ENCODE measurements around the gene ZNF17. TPM values are rescaled to one million over a fixed set of nuclear protein-coding genes. Genes with fewer than 3 reads are reported as not detected.

The ZNF17 gene
- total and polyA plus RNA-seq, 2 experiments from 2014 or later = 2.6 to 10.7 TPM

DNA sequence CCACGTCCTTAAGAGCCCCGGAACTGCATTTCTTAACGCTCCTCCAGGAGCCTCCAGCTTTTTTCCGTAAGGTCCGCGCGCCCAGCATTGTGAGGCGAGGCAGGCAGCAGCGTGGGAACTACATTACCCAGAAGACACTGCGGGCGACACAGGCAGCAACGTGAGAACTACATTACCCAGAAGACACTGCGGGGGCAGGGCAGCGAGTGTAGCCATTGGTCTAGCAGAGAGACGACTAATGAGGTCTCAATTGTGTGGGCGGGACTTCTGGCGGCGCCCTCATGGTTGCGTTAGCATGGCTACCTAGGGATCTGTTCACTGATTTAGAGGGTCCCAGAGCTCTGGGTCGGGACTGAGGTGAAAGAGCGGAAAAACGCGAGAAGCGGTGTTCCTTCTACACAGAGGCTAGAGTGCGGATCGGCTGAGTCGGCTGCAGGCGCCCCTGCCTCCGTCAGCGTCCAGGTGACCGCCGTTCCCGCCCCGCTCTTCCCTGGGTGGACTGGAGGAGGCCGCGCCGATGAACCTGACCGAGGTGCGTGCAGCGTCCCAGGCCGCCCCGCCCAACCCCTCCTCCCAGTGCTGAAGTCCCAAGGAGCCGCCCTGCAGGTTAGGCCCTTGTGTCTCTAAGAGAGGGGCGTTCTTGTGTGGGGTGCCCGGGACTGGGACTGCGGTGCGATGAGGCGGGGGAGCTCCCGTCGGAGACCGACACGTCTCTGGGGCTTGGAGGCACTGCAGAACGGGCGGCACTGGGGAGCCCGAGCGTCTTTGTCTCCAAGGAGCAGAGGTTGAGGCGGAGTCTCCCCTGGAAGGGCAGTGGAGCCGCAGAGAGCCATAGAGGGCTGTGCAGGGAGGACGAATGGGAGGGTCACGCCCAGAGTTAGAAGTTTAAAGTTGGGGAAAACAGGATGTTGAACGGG is 24.4 kb downstream of the ZNF17 start, which contains the start of gene ZNF749 (continued):
- TF ChIP-seq, protein P1, sequence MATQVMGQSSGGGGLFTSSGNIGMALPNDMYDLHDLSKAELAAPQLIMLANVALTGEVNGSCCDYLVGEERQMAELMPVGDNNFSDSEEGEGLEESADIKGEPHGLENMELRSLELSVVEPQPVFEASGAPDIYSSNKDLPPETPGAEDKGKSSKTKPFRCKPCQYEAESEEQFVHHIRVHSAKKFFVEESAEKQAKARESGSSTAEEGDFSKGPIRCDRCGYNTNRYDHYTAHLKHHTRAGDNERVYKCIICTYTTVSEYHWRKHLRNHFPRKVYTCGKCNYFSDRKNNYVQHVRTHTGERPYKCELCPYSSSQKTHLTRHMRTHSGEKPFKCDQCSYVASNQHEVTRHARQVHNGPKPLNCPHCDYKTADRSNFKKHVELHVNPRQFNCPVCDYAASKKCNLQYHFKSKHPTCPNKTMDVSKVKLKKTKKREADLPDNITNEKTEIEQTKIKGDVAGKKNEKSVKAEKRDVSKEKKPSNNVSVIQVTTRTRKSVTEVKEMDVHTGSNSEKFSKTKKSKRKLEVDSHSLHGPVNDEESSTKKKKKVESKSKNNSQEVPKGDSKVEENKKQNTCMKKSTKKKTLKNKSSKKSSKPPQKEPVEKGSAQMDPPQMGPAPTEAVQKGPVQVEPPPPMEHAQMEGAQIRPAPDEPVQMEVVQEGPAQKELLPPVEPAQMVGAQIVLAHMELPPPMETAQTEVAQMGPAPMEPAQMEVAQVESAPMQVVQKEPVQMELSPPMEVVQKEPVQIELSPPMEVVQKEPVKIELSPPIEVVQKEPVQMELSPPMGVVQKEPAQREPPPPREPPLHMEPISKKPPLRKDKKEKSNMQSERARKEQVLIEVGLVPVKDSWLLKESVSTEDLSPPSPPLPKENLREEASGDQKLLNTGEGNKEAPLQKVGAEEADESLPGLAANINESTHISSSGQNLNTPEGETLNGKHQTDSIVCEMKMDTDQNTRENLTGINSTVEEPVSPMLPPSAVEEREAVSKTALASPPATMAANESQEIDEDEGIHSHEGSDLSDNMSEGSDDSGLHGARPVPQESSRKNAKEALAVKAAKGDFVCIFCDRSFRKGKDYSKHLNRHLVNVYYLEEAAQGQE (IDR thresholded peaks at IDR 0.05; ENCODE audit: unreplicated experiment) = no peak
- TF ChIP-seq ZNF114 (CRISPR knock-in tag; IDR thresholded peaks at IDR 0.05) = no peak
- no peak for TF ChIP-seq JUNB (IDR thresholded peaks at IDR 0.05; ENCODE audit: unreplicated experiment)
- no peak for TF ChIP-seq EZH2 (IDR thresholded peaks at IDR 0.05; ENCODE audit: low read depth, unreplicated experiment)
- peak; percentile 83 for TF ChIP-seq POLR2AphosphoS5 (IDR thresholded peaks at IDR 0.05; ENCODE audit: low read depth)
- no peak for TF ChIP-seq NANOG (IDR thresholded peaks at IDR 0.05; ENCODE audit: borderline replicate concordance)

DNA sequence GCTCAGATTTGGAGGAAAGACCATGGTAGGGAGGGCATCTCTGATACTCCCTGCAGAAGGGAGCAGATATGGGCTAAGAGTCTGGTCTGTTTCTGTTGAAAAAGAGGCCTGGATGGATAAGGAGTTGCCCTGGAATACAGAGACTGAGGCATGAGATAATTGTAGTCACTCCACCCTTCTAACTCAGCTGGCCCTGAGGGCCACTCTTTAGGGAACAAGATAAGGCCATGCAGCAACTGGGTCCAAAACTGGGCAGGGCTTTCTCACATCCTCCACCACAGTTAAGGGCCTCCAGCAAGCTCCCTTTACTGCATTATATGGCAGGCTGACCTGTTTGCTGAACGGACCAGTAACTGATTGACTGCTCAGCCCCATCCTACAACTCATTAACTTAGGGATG is 25.5 kb downstream of the ZNF17 start:
- TF ChIP-seq ZNF331 (CRISPR knock-in tag; IDR thresholded peaks at IDR 0.05; ENCODE audit: low read depth) (no peak), EZH2phosphoT487 (IDR thresholded peaks at IDR 0.05; ENCODE audit: unreplicated experiment) (no peak), CREB1 (CRISPR knock-in tag; IDR thresholded peaks at IDR 0.05; ENCODE audit: low read depth) (no peak), NANOG (IDR thresholded peaks at IDR 0.05; ENCODE audit: borderline replicate concordance) (no peak), EZH2 (IDR thresholded peaks at IDR 0.05; ENCODE audit: low read depth, unreplicated experiment) (no peak), STAT1 (IDR thresholded peaks at IDR 0.05; ENCODE audit: unreplicated experiment) (no peak)
- TF ChIP-seq, protein P1 (IDR thresholded peaks at IDR 0.05; ENCODE audit: unreplicated experiment) = no peak
- Histone ChIP-seq H2AFZ (no peak overlapping the region), H3K27me3 (ENCODE audit: insufficient read depth) (no peaks in the 10 kb centered on the region), H3K4me3 (peak overlapping the region; percentile 61), H4K20me1 (replicated peaks; ENCODE audit: insufficient read depth) (peaks cover 21% of the 10 kb centered on the region), H3K79me2 (replicated peaks; ENCODE audit: insufficient read depth) (peaks cover 59% of the 10 kb centered on the region), H3K9me2 (ENCODE audit: insufficient read depth) (no peaks in the 10 kb centered on the region), H3F3A (replicated peaks; ENCODE audit: low read depth) (no peaks in the 10 kb centered on the region), H3K4me1 (ENCODE audit: insufficient read depth) (peaks cover 12% of the 10 kb centered on the region), H3K36me3 (ENCODE audit: insufficient read depth) (no peaks in the 10 kb centered on the region; the same call in 1 of the 2 replicates), H3K4me2 (peak overlapping the region; percentile 92), H3K27ac (ENCODE audit: low read depth) (no peak overlapping the region)
- ATAC-seq (no peak), DNase-seq (ENCODE audit: low spot score) (no peak)
- Mint-ChIP-seq H3K27ac (no peak overlapping the region; the same call in 1 of the 2 replicates), H3K4me1 (peaks cover 14% of the 10 kb centered on the region; the same call in 2 of the 3 replicates), H3K4me3 (peak overlapping the region; percentile 94), H3K9me3 (peaks cover 7% of the 10 kb centered on the region; the same call in 2 of the 3 replicates), H3K36me3 (ENCODE audit: low read depth) (peaks cover 14% of the 10 kb centered on the region), H3K27me3 (ENCODE audit: insufficient read depth, low read depth, poor library complexity) (peaks cover 7% of the 10 kb centered on the region)

Measured in GM23338 (cell line).